CD4-positive, alpha-beta T cell treated with Interferon alpha-2 for 1 hour (primary cell): Measurements from ENCODE around the gene PAK3.

Source experiments
- DNase-seq, 2 donors: peaks; one replicate each; pipeline ENCODE4 v3.0.0-alpha.2; 2020 to 2022

The PAK3 gene

GRCh38 chrX:111095974-111096895 is at the start of gene PAK3:
Gene PAK3 (plus strand): TSS chrX:111096191. CDS start chrX:111123104, 26,913 bp downstream.
- DNase-seq: peak; percentile 10 to 56

DNA sequence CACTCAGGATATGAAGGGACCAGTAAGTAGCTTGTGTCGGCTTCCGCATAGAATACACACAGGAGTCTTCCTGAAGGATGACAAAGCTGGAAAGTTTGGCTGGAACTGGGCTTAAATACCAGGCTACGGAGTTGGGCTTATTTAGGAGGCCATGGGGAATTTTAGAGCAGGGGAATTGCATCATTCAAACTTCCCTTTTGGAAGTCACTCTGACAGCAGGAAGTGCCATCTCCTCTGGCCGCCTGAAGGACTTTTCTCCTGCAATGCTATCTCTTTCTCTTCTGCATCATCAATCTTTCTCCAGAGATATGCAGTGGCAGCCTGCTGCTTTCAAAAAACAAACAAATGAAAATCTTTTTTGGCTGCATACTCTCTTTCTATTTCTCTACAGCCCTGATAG is 48.4 kb upstream of the PAK3 start:
- DNase-seq: no peak

- no peak for DNase-seq
Observed at GRCh38 chrX:111052478-111052877, 43.5 kb upstream of the PAK3 start.

GRCh38 chrX:111071542-111072277 is 24.3 kb upstream of the PAK3 start:
- no peak for DNase-seq

- DNase-seq: no peak
Observed at GRCh38 chrX:111083081-111083480, 12.9 kb upstream of the PAK3 start.

- no peak for DNase-seq
Observed at GRCh38 chrX:111086591-111087006, 9.4 kb upstream of the PAK3 start.

GRCh38 chrX:111088628-111089027 is 7.4 kb upstream of the PAK3 start:
- no peak for DNase-seq

DNA sequence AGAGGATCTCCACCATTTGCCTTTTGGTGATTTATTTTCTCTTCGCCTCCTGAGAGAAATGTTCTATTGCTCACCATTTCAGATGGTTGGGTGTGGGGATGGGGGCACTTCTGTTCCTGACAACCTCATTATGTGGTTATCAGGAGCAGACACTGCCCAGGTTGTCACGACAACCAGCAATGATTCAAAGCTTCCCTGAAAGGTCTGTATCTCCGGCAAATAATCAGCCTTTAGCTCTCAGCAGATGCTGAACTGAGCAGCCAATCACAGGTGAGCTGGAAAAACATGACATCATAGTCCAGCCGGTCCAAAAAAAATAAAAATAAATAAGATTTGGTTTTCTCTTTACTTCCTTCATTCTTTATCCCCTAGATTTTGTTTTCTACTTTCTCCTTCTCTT is 5.5 kb upstream of the PAK3 start:
- DNase-seq: no peak

- peak; percentile 55 to 79 for DNase-seq
Observed at GRCh38 chrX:111098874-111099273, 2.9 kb downstream of the PAK3 start.

DNA sequence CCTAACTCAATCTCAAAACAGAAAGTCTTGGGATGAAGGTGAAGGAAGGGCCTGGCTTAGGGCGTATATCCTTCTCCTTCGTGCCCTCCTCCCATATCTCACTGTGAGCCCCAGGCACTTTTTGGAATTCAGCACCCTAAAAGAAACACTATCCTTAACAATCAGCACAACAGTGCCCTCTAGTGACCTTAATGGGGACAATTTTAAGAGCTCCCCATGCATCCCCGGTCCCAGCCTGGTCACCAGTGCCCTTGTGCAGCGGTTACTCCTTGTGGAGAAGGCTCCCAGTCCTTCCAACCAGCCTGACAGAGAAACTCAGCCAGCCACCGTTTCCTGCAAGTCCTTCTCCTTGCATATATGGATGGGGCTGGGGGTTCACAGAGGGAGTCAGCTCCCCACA is 4.2 kb downstream of the PAK3 start:
- peak; percentile 15 to 61 for DNase-seq

DNA sequence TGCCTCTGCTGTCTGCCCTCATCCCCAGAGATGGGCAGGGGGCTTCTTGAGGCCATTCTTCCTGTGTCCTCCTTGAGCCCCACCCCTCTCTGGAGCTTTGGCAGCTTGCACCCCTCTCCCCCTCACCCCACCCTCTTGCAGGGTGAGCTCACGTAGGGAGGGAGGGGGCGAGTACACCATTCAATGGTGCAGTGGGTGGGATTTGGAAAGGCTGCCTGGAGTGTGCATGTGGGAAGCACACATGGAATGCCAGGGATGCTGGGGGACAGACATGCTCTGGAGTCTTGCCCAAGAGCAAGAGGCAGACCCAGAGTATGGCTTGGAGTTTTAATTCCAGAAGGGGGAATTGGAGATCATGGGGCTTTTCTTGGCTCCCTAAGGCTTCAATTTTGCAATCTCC is 5.6 kb downstream of the PAK3 start:
- DNase-seq: no peak

DNA sequence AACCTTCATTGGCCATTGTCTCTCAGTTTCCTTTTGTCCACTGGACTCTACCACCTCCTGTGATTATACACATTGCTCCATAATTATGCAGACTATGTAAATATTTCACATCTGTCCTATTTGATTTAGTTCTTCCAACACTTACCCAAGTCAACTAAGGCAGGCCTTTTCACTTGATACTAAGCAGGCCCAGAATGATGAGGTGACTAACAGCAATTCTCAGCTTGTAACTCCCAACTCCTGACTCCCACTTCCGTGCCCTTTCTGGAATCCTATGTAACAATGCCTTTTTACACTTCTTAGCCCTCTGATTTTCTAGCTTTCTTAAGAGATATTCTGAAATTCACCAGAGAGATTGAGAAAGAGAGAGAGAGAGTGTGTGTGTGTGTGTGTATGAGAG is 6.6 kb downstream of the PAK3 start:
- DNase-seq: no peak

- no peak for DNase-seq
Observed at GRCh38 chrX:111103246-111103645, 7.3 kb downstream of the PAK3 start.

DNA sequence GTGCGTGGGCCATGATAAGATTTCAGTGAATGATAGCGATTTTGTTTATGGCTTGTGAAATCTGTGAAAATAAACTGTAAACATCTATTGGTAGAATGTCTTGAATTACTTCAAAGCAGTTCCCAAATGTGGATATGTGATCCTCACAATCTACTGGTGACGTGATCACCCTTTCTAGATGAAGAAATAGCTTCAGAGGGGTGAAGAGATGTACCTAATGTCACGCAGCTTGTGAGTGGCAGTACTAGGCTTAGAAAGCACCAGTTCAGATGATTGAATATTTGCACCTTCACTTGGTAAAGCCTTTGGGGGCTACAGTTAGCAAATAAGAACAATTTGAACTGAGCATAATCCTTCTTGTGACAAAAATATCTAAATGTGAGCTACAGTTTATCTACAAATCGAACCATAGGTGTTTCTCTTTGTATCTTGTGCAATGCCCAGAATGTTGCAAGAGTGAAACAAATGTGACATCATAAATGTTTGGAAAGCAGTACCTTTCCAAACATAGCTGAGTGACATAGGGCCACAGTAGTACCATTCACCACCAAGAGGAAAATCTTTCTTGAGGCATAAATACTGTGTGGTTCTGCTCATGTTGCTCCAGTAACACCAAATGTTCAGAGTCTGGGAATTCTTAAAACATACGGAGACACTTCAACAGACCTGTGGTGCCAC is 14.2 kb downstream of the PAK3 start:
- DNase-seq: no peak

- no peak for DNase-seq
Observed at GRCh38 chrX:111114806-111115205, 18.8 kb downstream of the PAK3 start.

- no peak for DNase-seq
Observed at GRCh38 chrX:111116666-111117065, 20.7 kb downstream of the PAK3 start.

DNA sequence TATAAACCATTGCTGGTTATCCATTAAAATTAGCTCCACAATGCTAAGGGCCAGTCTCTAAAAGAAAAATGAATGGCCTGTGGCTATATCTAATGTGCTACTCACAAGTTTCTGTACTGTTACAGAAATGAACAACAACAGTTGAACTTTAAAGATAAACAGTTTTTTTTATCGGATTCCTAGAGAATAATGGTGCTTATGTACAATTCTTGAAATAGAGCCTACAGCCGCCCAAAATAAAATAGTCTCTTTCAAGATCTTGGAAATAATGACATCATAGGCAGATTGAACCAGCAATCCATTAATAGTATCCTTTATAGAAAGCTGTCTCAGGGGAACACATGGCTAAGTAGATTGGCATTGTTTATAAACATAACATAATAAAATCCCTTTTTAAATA is 23.4 kb downstream of the PAK3 start:
- no peak for DNase-seq

DNA sequence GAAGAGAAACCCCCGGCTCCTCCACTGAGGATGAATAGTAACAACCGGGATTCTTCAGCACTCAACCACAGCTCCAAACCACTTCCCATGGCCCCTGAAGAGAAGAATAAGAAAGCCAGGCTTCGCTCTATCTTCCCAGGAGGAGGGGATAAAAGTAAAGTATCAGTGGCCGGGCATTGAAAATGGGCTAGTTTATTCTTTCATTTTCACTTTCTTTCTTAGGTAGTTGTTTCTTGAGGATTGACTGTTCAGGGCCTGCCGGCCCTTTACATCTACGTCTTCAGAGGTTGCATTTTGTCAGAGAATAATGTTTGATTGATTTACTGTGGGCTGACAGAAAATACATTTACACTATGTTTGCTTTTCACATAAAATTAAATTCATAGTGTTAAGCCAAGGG is 27.1 kb downstream of the PAK3 start:
- DNase-seq: peak in 1 of 2 donors; percentile 32

- DNase-seq: peak in 1 of 2 donors; percentile 9
Observed at GRCh38 chrX:111123606-111124179, 27.7 kb downstream of the PAK3 start.

- peak in 1 of 2 donors; percentile 11 for DNase-seq
Observed at GRCh38 chrX:111124418-111124817, 28.4 kb downstream of the PAK3 start.

- DNase-seq: no peak
Observed at GRCh38 chrX:111127038-111127437, 31.0 kb downstream of the PAK3 start.

DNA sequence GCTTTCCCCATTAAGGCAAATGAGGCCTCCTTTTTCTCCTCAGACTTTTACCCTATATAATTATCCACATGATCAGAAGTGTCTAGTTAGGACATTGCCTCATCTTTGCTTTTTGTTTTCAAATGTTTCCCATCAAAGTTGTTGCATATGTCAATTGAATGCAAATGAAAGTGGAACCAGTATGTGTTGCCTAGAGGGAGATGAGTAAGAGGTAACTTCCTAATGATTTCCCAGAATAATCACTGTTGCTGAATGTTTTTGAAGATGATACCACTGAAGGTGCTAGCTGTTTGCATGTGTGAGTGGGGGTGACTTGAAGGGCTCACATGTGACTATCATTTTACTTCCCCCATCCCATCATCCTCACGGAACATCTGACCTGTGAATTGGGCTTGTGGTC is 33.9 kb downstream of the PAK3 start:
- no peak for DNase-seq

- no peak for DNase-seq
Observed at GRCh38 chrX:111131572-111131971, 35.6 kb downstream of the PAK3 start.
